GM19328 (cell line): Measurements from ENCODE around the gene TBC1D24.
A peak's percentile ranks its signal among the peaks of the same experiment; 100 is the strongest.
"Not testable (repeated sequence)": the region's sequence is repeated elsewhere in the genome, so short reads cannot be mapped to it uniquely, and the experiment has no call there.

Source experiments
- ATAC-seq: cut with Tn5 transposase; IDR thresholded peaks from one replicate; pipeline ENCODE4 v1.9.1; 2021; ENCODE audit warnings: mild to moderate bottlenecking, moderate library complexity; ENCODE audit not compliant: unreplicated experiment

The TBC1D24 gene

DNA sequence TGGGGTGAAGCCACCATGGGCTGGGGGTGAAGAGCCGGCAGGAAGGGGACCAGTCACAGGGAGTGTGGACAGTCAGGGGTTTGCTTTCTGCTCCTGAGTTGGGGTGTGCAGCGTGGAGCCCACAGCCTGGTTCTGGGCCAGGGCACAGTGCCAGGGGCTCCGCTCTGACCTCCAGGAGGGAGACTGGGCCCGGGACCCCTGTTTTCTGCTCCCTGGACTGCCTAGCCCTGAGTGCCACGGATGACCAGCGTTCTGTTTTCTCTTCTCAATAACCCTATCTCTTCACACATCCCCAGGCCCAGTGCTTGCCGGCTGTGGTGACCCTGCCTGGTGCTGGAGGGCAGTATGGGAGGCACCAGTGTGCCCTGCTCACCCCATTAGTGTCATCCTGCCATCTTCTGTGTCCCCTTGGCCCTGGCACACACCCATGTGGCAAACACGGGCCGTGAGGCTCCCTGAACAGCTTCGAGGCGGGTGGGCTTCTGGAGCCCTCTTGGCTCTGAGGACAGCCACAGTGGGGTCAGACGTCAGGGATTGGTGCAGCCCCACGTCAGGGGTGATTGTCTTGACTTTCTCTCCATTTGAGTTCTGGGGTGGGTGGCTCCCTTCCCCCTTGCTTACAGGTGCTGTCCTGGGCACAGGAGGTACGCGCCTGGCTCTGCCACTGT, 55.2 kb downstream of the TBC1D24 start:
- ATAC-seq, result no peak

DNA sequence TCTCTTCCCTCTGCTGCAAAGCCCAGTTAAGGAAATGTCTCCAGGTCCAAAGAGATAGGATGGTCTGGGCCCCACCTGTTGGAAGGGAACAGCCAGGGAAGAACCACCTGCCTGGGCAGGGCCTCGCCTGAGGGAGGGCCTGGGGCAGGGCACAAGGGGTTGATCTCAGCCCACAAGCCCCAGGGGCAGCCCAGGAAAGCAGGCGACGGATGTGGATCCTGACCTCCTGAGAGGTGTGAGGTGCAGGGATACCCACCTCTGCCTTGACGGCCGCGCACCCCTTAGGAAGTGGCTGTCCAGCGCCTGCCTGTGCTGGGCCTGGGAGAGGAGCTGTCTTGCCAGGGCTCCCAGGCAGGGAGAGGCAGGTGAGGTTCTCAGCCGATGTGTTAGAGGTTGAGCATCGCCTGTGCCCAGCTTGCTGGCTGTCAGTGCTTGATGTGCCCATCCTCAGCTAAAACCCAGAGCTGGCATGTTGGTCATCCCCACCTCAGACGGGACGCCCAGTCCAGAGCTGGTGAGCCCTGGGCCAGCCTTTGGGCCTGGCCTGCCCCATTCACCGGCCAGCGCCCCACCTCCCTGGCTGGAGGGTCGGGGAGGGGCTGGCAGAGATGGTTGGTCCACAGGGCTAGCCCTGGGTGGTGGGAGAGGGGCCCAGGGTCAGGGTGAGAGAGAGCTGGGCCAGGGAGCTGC, 55.8 kb downstream of the TBC1D24 start:
- no peak for ATAC-seq

DNA sequence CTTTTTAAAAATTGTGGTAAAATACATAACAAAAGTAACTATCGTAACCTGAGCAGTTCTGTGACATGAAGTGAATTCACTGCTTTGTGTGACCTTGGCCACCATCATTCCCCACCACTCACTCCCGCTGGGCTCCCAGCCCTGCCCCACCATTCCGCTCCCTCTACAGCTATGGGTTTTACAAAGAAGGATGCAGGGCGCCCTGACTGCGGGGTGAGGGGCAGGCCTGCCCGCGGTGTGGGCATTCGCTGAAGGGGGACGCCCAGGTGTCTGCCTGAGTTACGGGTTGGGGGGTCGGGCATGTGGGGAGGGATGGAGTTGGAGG, 56.4 kb downstream of the TBC1D24 start, which contains the start of gene CEMP1:
Gene CEMP1 (minus strand): TSS at position 38 of the 325 bp plus-strand sequence. CDS start 335 bp downstream, outside the sequence.
- ATAC-seq, result no peak

DNA sequence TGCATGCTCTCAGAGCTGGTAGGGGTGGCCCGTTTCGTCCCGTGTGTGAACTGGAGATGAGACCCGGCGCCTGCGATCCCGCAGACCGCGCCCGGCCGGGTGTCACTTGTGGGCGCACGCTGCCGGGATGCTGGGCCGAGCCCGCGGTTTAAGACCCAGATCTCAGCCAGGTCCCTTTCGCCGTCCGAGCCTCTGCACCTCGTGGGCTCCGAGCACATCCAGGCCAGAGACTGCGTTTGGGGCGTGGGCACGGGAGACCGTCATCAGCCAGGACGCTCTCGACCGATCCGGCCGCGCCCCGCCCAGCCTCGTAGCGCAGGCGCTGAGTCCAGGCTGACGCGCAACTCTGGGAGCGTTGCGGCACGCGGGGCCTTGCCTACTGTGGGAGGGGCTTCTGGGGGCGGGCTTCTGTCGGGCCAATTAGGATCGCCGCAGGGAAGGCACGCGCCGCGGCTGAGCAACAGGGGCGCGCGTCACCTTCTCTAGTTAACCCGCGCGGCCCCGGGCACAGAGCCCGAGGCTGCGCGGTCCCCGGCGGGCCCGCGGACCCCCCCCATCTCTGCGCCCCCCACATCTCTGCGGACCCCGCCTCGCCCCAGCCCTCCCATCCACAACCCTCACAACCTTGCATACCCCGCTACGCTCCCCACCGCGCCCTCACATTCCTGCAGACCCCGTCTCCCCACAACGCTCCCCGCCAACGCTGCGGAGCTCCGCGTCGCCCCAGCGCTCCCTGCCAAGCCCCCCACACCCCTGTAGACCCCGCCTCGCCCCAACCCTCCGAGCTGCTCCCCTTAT, 57.0 kb downstream of the TBC1D24 start:
- ATAC-seq, result peak; percentile 84

DNA sequence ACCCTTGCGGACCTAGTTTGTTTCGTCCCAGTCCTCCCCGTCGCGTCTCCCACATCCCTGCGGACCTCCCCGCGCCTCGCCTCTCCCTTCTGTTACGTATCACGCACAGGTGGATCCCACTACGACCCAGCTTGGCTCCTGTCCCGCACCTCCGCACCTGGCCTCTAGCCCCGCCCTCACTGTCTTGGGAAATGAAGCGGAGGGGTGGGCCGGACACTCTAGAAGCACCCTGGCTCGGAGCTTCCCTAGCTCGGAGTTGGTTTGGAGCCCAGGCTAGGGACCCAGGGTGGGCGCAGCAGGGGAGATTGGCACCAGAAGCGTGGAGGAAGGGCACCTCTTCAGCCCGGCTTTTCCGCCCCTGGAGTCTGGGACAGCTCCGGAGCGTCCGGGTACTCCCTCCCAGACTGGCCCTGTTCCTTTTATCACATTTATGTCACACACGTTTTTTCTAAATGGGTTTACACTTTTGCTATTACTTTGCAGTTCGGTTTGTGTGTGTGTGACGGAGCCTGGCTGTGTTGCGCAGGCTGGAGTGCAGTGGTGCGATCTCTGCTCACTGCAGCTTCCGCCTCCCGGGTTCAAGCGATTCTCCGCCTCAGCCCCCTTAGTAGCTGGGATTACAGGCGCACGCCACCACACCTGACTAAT, 57.7 kb downstream of the TBC1D24 start:
- no peak for ATAC-seq

DNA sequence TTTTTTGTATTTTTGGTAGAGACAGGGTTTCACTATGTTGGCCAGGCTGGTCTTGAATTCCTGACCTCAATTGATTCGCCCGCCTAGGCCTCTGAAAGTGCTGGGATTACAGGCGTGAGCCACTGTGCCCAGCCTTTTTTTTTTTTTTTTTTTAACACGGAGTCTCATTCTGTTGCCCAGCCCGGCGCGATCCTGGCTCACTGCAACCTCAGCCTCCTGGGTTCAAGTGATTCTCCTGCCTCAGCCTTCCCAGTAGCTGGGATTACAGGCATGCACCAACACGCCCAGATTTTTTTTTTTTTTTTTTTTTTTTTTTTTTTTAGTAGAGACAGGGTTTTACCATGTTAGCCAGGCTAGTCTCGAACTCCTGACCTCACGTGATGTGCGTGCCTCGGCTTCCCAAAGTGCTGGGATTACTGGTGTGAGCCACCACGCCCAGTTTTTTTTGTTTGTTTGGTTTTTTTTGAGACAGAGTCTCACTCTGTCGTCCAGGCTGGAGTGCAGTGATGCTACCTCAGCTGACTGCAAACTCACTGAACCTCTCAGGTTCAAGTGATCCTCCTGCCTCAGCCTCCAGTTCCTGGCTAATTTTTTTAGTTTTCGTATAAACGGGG, 58.3 kb downstream of the TBC1D24 start:
- ATAC-seq, result not testable (repeated sequence)

DNA sequence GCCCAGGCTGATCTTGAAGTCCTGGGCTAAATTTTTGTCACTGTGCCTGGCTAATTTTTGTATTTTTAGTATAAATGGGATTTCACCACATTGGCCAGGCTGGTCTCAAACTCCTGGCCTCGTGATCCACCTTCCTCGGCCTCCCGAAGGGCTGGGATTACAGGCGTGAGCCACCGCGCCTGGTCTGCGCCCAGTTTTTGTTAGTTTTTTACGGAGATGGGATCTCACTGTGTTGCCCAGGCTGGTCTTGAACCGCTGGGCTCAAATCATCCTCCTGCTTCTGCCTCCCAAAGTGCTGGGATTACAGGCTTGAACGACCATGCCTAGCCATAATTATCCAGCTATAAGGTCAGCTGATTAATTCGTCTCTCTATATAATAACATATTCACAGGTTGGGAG, 59.0 kb downstream of the TBC1D24 start:
- ATAC-seq, result no peak

DNA sequence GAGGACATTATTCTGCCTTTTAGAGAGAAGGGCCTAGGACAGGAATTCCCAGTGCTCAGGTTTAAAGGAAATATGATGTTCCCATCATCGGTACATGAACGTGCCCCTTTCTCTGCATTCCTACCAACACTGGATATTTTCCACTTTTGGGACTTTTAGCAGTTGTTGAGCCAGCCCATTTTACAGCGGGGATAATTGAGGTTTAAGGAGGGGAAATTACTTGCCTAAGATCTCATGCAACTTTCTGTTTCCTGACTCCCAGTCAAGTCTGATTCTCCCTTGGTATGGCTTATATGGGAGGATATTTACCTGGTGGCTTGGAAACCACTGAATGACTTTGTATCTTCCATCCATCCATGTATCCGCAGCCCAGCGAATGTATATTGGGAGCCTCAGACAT, 59.4 kb downstream of the TBC1D24 start:
- ATAC-seq, result not testable (repeated sequence)

DNA sequence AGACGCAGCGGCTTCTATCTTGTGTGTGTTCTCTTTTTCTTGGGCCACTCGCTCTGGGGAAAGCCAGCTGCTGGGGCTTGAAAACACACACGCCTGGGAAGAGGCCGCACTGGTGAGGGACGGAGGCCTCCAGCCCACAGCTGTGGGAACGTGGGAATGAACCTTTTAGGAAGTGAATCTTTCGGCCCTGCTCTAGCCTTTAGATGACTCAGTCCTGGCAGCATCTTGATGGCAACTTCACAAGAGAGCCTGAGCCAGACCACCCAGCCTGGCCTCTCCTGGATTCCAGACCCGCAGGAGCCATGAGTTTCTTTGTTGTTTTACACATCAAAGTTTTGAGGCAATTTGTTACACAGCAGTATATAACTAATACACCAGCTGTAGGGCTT, 60.7 kb downstream of the TBC1D24 start:
- no peak for ATAC-seq

DNA sequence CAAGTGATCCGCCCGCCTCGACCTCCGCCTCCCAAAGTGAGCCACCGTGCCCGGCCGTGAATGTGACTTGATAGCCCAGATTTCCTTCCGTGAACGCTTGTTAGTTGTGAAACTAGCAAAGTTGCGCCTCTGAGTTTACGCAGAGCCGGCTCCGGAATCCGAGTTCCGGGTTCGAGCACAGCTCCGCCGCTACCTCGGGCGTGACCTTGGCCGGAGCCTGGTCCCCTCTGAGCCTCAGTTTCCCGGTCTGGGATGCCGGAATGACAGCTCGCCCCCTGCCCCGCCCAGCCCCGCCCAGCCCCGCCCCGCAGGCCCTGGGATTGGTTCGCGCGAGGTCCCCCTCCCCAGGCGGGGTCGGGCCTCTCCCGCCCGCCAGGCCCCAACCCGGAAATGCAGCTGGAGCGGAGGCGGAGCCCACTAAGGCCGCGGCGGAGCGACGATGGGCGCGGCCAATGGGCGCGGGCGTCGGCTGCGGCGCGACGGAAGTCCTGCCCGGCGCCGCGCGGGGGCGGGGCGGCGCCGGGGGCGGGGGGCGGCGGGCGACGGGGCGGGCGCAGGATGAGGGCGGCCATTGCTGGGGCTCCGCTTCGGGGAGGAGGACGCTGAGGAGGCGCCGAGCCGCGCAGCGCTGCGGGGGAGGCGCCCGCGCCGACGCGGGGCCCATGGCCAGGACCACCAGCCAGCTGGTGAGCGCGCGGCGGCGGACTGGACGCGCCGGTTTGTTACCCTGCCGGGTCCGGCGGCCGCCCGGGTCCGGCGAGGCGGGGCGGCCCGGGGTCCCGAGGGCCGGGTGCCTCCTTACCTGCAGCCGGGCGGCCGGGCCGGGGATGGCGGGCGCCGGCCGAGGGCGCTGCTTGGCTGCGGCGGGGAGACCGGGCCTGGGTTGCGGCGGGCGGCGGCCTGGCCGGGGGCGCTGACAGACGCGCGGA, 62.8 kb downstream of the TBC1D24 start, which contains the start of gene PDPK1:
Gene PDPK1 (plus strand): TSS at position 571 of the 929 bp plus-strand sequence. CDS start 92 bp downstream, at position 663.
- peak; percentile 87 for ATAC-seq

DNA sequence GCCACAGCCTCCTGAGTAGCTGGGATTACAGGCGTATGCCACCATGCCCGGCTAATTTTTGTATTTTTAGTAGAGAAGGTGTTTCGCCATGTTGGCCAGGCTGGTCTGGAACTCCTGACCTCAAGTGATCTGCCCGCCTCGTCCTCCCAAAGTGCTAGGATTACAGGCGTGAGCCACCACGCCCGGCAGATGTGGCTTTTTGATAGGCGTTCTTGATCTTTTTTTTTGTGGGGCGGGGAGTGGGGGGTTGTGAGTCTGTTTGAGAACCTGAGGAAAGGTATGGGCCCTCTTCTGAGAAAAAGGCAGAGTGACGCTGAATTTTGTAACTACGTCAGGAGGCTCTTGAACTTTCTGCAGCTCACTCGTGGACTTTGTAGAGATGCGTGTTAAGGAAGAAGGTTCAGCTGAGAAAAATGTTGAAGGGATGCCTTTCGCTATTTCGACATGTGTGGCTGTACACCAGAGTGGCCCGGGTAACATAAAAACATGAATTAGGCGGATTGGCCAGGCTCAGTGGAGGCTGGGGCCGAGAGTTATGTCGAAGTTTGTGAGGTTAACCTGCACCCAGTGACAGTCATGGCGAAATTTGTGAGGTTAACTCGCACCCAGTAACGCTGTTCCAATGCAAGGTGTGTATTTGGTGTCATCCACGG, 64.4 kb downstream of the TBC1D24 start:
- ATAC-seq, result not testable (repeated sequence)

DNA sequence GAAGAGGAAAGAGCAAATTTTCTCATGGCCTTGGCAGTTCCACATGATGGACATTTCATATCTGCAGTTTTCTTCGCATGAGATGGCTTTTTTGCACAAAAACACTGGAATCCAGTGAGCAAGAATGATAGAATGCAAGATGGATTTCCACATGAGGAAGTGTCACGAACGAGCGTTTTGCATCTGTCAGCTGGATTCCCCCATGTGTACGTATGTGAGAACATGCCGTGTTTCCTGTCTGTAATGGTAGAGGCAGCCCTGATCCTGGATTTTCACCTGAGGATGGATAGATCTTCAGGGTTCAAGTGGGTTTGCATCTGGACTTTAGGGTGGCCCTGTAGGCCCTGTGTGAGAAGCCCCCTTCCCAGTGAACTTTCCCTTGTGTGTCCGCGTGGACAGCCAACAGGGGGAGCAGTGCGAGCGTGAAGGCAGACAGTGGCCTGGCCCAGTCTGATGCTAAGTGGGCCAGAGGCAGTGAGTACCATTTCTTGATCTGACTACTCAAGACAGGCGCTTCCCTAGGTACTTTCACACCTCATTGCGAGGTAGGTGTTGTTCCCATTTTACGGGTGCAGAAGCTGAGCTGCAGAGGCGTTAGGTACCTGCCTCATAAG, 65.0 kb downstream of the TBC1D24 start:
- ATAC-seq, result not testable (repeated sequence)

DNA sequence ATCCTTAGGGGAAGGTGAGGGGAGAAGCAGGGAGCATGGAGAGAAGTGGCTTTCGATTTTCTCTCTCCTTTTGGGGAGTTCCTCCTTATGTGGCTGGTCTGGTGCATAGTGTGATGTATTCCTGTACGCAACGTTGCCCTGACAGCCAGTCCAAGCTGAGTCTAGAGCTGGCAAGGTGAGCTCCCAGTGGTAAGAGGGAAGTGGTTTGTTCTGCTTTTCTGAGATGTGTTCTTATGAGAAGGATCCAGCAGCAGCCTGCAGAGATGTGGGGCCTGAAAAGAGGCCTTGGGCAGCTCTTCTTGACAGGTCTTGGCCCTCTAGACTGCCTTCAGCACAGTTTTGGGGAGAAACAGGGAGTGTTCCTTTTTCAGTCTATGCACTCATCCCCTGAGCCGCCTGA, 66.0 kb downstream of the TBC1D24 start:
- ATAC-seq, result not testable (repeated sequence)

DNA sequence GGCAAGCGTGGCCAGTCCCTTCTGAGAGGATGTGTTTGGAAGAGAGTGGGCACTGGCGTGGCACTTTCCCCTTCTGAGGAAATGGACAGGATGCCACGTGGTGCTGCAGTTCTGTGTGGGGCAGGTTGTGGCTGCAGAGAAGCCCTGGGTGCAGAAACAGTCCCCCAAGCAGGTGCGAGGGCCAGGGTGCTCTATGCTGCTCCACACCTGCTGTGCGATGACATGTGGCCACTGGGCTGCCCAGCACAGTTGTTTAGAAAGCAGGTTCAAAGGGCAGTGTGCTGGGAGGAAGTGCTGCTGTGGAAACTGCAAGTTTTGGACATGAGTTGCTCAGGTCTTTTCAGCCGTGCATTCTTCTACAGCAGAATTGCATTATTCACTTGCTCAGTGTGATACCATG, 66.5 kb downstream of the TBC1D24 start:
- ATAC-seq, result not testable (repeated sequence)

DNA sequence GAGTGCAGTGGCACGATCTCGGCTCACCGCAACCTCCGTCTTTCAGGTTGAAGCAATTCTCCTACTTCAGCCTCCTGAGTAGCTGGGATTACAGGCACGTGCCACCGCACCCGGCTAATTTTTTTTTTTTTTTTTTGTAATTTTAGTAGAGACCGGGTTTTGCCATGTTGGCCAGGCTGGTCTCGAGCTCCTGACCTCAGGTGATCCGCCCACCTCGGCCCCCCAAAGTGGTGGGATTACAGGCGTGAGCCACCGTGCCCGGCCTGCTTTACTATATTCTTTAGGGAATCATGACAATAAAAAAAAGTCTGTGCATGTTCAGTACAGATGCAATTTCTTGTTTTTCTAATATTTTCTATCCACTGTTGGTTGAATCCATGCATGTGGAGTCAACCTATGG, 68.8 kb downstream of the TBC1D24 start:
- not testable (repeated sequence) for ATAC-seq

DNA sequence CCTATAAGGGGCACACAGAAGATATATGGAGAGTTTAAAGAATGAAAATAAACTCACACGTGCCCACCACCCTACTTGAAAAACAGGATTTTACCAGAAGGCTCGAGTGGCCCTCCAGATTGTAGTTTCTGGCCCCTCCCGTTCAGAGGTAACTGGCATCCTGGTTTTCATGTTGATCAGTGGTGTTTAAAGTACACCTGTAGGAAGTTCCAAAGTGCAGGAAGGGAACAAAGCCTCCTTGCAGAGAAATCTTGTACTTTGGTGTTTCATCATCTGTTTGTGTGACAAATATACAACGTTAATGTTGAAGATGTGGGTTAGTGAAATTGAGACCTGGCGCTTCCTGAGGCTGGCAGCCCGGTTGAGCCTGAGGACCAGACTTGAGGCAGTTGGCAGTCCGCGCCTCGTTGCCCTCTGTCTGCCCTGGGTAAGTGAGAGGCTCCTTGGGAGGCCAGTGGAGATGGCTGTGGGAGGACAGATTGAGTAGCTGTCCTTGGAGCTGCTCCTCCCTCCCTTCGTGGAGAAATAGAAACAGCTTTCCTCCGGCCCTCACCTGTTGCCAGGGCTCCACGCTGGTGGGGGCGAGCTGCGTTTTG, 75.5 kb downstream of the TBC1D24 start:
- ATAC-seq, result not testable (repeated sequence)

DNA sequence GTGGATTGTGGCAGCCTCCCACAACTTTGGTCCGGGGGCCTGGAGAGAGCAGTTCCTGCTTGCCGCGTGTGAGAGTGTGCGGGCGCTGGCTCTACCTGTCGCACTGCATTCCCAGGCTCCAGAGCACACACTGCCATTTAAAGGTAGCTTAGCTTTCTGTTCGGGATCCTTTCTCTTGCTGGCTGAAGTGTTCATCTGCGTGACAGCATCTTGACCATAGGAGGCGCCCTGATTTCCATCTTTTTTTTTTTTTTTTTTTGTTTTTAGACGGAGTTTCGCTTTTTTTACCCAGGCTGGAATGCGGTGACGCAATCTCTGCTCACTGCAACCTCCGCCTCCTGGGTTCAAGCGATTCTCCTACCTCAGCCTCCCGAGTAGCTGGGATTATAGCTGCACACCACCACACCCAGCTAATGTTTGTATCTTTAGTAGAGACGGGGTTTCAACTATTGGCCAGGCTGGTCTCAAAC, 76.5 kb downstream of the TBC1D24 start:
- not testable (repeated sequence) for ATAC-seq
